H9 (cell line): ENCODE data around the gene ANO2. TPM values are rescaled to one million over a fixed set of nuclear protein-coding genes. Genes with fewer than 3 reads are reported as not detected.

Experiments
- DNase-seq: peaks from one replicate; pipeline ENCODE4 v3.0.0-alpha.2; 2017
- H2AFZ ChIP-seq: one replicate; pipeline ENCODE4 v1.6.1; 2013; ENCODE audit warnings: mild to moderate bottlenecking, low read length, control low read depth, moderate library complexity
- H2AK5ac ChIP-seq: 2 replicates; pipeline ENCODE4 v1.6.1; 2013; ENCODE audit warnings: low read length, control low read depth, mixed read lengths; ENCODE audit not compliant: insufficient read length
- H2BK120ac ChIP-seq: one replicate; pipeline ENCODE4 v1.6.1; 2013; ENCODE audit warnings: low read depth, mild to moderate bottlenecking, low read length, control low read depth, inconsistent platforms; ENCODE audit not compliant: poor library complexity, severe bottlenecking
- H2BK12ac ChIP-seq: 2 replicates; pipeline ENCODE4 v1.6.1; 2013; ENCODE audit warnings: low read length, control low read depth, mixed read lengths, low read depth; ENCODE audit not compliant: insufficient read length
- H2BK15ac ChIP-seq: 2 replicates; pipeline ENCODE4 v1.6.1; 2013; ENCODE audit warnings: low read depth, low read length, control low read depth
- H2BK20ac ChIP-seq: one replicate; pipeline ENCODE4 v1.6.1; 2013; ENCODE audit warnings: low read depth, mild to moderate bottlenecking, low read length, control low read depth, inconsistent platforms; ENCODE audit not compliant: poor library complexity, severe bottlenecking
- H2BK5ac ChIP-seq: 2 replicates; pipeline ENCODE4 v1.6.1; 2013; ENCODE audit warnings: low read length, control low read depth, mixed read lengths; ENCODE audit not compliant: insufficient read length
- H3K14ac ChIP-seq: 2 replicates; pipeline ENCODE4 v1.6.1; 2013; ENCODE audit warnings: low read length, control low read depth; ENCODE audit not compliant: insufficient read depth
- H3K18ac ChIP-seq: 2 replicates; pipeline ENCODE4 v1.6.1; 2013; ENCODE audit warnings: low read depth, mild to moderate bottlenecking, mixed read lengths, low read length, control low read depth; ENCODE audit not compliant: insufficient read length
- H3K23ac ChIP-seq: 2 replicates; pipeline ENCODE4 v1.6.1; 2013; ENCODE audit warnings: low read length, control low read depth, mixed read lengths, low read depth; ENCODE audit not compliant: insufficient read length
- H3K23me2 ChIP-seq: 2 replicates; pipeline ENCODE4 v1.6.1; 2013; ENCODE audit warnings: low read depth, mild to moderate bottlenecking, mixed read lengths, low read length, control low read depth; ENCODE audit not compliant: insufficient read length, poor library complexity, severe bottlenecking
- H3K27ac ChIP-seq: 2 replicates; pipeline ENCODE4 v1.5.1; 2013; ENCODE audit warnings: low read length, control low read depth, mixed read lengths, low read depth; ENCODE audit not compliant: insufficient read length
- H3K27me3 ChIP-seq: 2 replicates; pipeline ENCODE4 v1.6.1; 2013; ENCODE audit warnings: low read length, control low read depth, inconsistent platforms; ENCODE audit not compliant: insufficient read depth
- H3K4ac ChIP-seq: 2 replicates; pipeline ENCODE4 v1.6.1; 2013; ENCODE audit warnings: low read depth, mild to moderate bottlenecking, control low read depth, inconsistent platforms, low read length, moderate library complexity
- H3K4me1 ChIP-seq: 2 replicates; pipeline ENCODE4 v1.6.1; 2013; ENCODE audit warnings: low read length, control low read depth, inconsistent platforms; ENCODE audit not compliant: insufficient read depth
- H3K4me2 ChIP-seq: 2 replicates; pipeline ENCODE4 v1.6.1; 2013; ENCODE audit warnings: low read length, control low read depth, mixed read lengths; ENCODE audit not compliant: insufficient read length, insufficient read depth
- H3K56ac ChIP-seq: 2 replicates; pipeline ENCODE4 v1.6.1; 2013; ENCODE audit warnings: low read depth, mild to moderate bottlenecking, mixed read lengths, low read length, control low read depth; ENCODE audit not compliant: insufficient read length
- H3K79me1 ChIP-seq: 2 replicates; pipeline ENCODE4 v1.6.1; 2013; ENCODE audit warnings: low read depth, mild to moderate bottlenecking, moderate library complexity, low read length, control low read depth, inconsistent platforms; ENCODE audit not compliant: insufficient read depth, poor library complexity, severe bottlenecking
- H3K79me2 ChIP-seq: 2 replicates; pipeline ENCODE4 v1.6.1; 2013; ENCODE audit warnings: low read length, control low read depth, inconsistent platforms; ENCODE audit not compliant: insufficient read depth
- H3K9ac ChIP-seq: 2 replicates; pipeline ENCODE4 v1.6.1; 2013; ENCODE audit warnings: low read length, control low read depth, mixed read lengths; ENCODE audit not compliant: insufficient read length; ENCODE audit errors: extremely low read depth
- H3K9me3 ChIP-seq: one replicate; pipeline ENCODE4 v1.6.1; 2013; ENCODE audit warnings: low read depth, low read length, inconsistent platforms; ENCODE audit not compliant: control insufficient read depth
- H3T11ph ChIP-seq: one replicate; pipeline ENCODE4 v1.6.1; 2013; ENCODE audit warnings: mild to moderate bottlenecking, low read length, control low read depth, inconsistent platforms
- H4K20me1 ChIP-seq: one replicate; pipeline ENCODE4 v1.6.1; 2013; ENCODE audit not compliant: control insufficient read depth, insufficient read length, insufficient read depth
- H4K5ac ChIP-seq: 2 replicates; pipeline ENCODE4 v1.6.1; 2013; ENCODE audit warnings: low read depth, mild to moderate bottlenecking, mixed read lengths, low read length, control low read depth; ENCODE audit not compliant: insufficient read length
- H4K8ac ChIP-seq: replicated peaks from 2 replicates; pipeline ENCODE4 v1.6.1; 2013; ENCODE audit warnings: low read length, control low read depth, mixed read lengths, low read depth; ENCODE audit not compliant: insufficient read length
- H4K91ac ChIP-seq: 2 replicates; pipeline ENCODE4 v1.6.1; 2013; ENCODE audit warnings: low read depth, mild to moderate bottlenecking, moderate library complexity, mixed read lengths, low read length, control low read depth; ENCODE audit not compliant: insufficient read length
- H3K27ac Mint-ChIP-seq, 3 experiments: 2 replicates in 2 of 3; 3 replicates in 1 of 3; pipeline ENCODE4 v1.8.0; 2020 to 2021; ENCODE audit warnings: mixed read lengths in 3 of 3, mild to moderate bottlenecking in 1 of 3, moderate library complexity in 1 of 3
- H3K27me3 Mint-ChIP-seq: 2 replicates; pipeline ENCODE4 v1.8.0; 2021; ENCODE audit warnings: low read depth, mild to moderate bottlenecking, moderate library complexity, mixed read lengths
- H3K36me3 Mint-ChIP-seq, 3 experiments: 2 replicates in 2 of 3; 3 replicates in 1 of 3; pipeline ENCODE4 v1.8.0; 2020 to 2021; ENCODE audit warnings: low read depth in 3 of 3, mixed read lengths in 3 of 3; ENCODE audit not compliant: insufficient read depth in 1 of 3
- H3K4me1 Mint-ChIP-seq, 2 experiments: 2 replicates each; pipeline ENCODE4 v1.8.0; 2020; ENCODE audit warnings: mixed read lengths in 2 of 2
- H3K4me3 Mint-ChIP-seq, 2 experiments: 2 replicates in 1 of 2; 3 replicates in 1 of 2; pipeline ENCODE4 v1.8.0; 2020 to 2021; ENCODE audit warnings: mild to moderate bottlenecking in 2 of 2, mixed read lengths in 2 of 2, moderate library complexity in 1 of 2
- H3K9me3 Mint-ChIP-seq, 2 experiments: 2 replicates in 1 of 2; 3 replicates in 1 of 2; pipeline ENCODE4 v1.8.0; 2020; ENCODE audit warnings: mild to moderate bottlenecking in 2 of 2, mixed read lengths in 2 of 2, moderate library complexity in 1 of 2
- WGBS: extraction: QIAGEN DNeasy Blood & Tissue Kit; methylation state at CpG from one replicate; pipeline ENCODE4 v1.1.7; 2013; ENCODE audit warnings: missing lambda C conversion rate, low lambda C conversion rate, mixed read lengths; ENCODE audit not compliant: insufficient read length; ENCODE audit errors: extremely low coverage; 5-methylcytosine and 5-hydroxymethylcytosine counted together
- total RNA-seq: library from RNA; stranded (reverse); gene quantifications from 2 replicates; pipeline ENCODE4 v1.2.1, GENCODE V29; 2021
- TF ChIP-seq, protein P1 (sequence below): fragments of 200-600 bp; sonication (generic); conservative IDR thresholded peaks from 3 replicates; pipeline ENCODE4 v1.8.0; 2021; ENCODE audit warnings: antibody characterized with exemption, mild to moderate bottlenecking

ANO2 gene
- total RNA-seq, 1 experiment from 2014 or later, result 3.8 TPM

DNA sequence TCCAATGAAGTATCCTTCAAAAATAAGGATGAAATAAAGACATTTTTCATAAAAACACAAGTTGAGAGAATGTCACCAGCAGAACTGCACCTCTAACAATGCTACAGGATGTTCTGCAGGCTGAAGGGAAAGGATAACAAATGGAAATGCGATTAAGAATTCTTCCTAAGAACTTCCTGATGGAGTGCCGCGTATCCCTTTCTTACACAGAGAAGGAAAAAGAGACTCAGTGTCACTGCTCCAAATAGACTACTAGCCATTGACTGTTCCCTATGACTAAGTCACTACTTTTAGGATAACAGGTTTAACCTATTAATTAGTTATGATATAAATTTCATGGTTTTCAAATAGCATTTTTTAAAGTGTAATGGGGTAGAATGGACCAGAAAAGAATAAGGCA is 3.2 kb downstream of the ANO2 start:
- Histone ChIP-seq H3K23me2 (peaks cover 6% of the 10 kb centered on the region), H3K27me3 (peaks cover 10% of the 10 kb centered on the region; the same call in 1 of the 2 replicates), H2BK15ac (no peak overlapping the region), H3K4me1 (no peaks in the 10 kb centered on the region; the same call in 1 of the 2 replicates), H2BK20ac (no peak overlapping the region), H3K79me2 (no peaks in the 10 kb centered on the region), H4K91ac (no peak overlapping the region), H2BK5ac (no peak overlapping the region), H3K9ac (no peak overlapping the region), H3K56ac (no peak overlapping the region), H3K23ac (no peak overlapping the region), H3K27ac (no peak overlapping the region), H3K9me3 (no peaks in the 10 kb centered on the region), H3K4ac (no peak overlapping the region), H3K14ac (no peak overlapping the region), H3K79me1 (no peaks in the 10 kb centered on the region), H2BK12ac (no peak overlapping the region), H4K8ac (no peak overlapping the region), H2AK5ac (no peak overlapping the region), H4K5ac (no peak overlapping the region), H3K4me2 (no peak overlapping the region), H2BK120ac (no peak overlapping the region), H3K18ac (no peak overlapping the region), H2AFZ (no peak overlapping the region), H4K20me1 (no peaks in the 10 kb centered on the region), H3T11ph (no peak overlapping the region)
- Mint-ChIP-seq H3K27me3 (peaks cover 27% of the 10 kb centered on the region), H3K4me1 (peaks cover 23 to 31% of the 10 kb centered on the region in 2 experiments), H3K9me3 (no peaks in the 10 kb centered on the region), H3K27ac (no peak overlapping the region), H3K36me3 (no peaks in the 10 kb centered on the region), H3K4me3 (no peak overlapping the region)
- no peak for DNase-seq
- TF ChIP-seq, protein P1, sequence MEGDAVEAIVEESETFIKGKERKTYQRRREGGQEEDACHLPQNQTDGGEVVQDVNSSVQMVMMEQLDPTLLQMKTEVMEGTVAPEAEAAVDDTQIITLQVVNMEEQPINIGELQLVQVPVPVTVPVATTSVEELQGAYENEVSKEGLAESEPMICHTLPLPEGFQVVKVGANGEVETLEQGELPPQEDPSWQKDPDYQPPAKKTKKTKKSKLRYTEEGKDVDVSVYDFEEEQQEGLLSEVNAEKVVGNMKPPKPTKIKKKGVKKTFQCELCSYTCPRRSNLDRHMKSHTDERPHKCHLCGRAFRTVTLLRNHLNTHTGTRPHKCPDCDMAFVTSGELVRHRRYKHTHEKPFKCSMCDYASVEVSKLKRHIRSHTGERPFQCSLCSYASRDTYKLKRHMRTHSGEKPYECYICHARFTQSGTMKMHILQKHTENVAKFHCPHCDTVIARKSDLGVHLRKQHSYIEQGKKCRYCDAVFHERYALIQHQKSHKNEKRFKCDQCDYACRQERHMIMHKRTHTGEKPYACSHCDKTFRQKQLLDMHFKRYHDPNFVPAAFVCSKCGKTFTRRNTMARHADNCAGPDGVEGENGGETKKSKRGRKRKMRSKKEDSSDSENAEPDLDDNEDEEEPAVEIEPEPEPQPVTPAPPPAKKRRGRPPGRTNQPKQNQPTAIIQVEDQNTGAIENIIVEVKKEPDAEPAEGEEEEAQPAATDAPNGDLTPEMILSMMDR, result no peak
- no CpG with 5 or more reads among the region's 3 CpGs for WGBS
